Cardiac muscle cell (in vitro differentiated cells and primary cell): ENCODE results near the gene SH3BP4. TPM values are rescaled to one million over a fixed set of nuclear protein-coding genes. Genes with fewer than 3 reads are reported as not detected.

ENCODE experiments used
- DNase-seq, 2 donors: peaks; one replicate each; pipeline versions ENCODE4 v3.0.0 to v3.0.0-alpha.2; 2010 to 2017; ENCODE audit warnings: low read depth in 1 of 2, low spot score in 1 of 2
- H3K27ac ChIP-seq: fragments of 200-600 bp; sonication (generic); 2 replicates; pipeline ENCODE4 v1.5.1; 2016
- H3K27me3 ChIP-seq: fragments of 200-600 bp; sonication (generic); 2 replicates; pipeline ENCODE4 v1.6.0; 2016; ENCODE audit warnings: control low read depth
- H3K36me3 ChIP-seq: fragments of 200-600 bp; sonication (generic); 2 replicates; pipeline ENCODE4 v1.5.1; 2016; ENCODE audit warnings: control low read depth
- H3K4me1 ChIP-seq: fragments of 200-600 bp; sonication (generic); 2 replicates; pipeline ENCODE4 v1.8.1; 2017; ENCODE audit warnings: low read depth, mild to moderate bottlenecking, mixed run types
- H3K4me3 ChIP-seq: fragments of 200-600 bp; sonication (generic); 2 replicates; pipeline ENCODE4 v1.5.1; 2016; ENCODE audit warnings: mild to moderate bottlenecking
- H3K9me3 ChIP-seq: fragments of 200-600 bp; sonication (generic); 2 replicates; pipeline ENCODE4 v1.5.1; 2017; ENCODE audit warnings: low read depth, mild to moderate bottlenecking, control low read depth
- polyA plus RNA-seq: library from polyadenylated mRNA; unstranded; fragments of >200 nt; fragmentation: Nextera tagmentation; extraction: Ambion mirVana; gene quantifications from 2 replicates; pipeline ENCODE4 v1.2.1, GENCODE V29; 2016
- total RNA-seq: library from RNA; depleted of rRNA; stranded (reverse); fragments of >200 nt; gene quantifications from 2 replicates; pipeline ENCODE4 v1.2.3, GENCODE V29; 2016
- TF ChIP-seq, protein P1 (sequence below): IDR thresholded peaks from 2 replicates; pipeline ENCODE4 v1.5.1; 2012; ENCODE audit warnings: low read depth, mild to moderate bottlenecking, low read length

Gene SH3BP4
- total and polyA plus RNA-seq, 2 experiments from 2014 or later: 35.8 to 71.3 TPM

GRCh38 chr2:235024931-235025773 is 73.3 kb downstream of the SH3BP4 start:
- Histone ChIP-seq H3K36me3 (no peaks in the 10 kb centered on the region), H3K9me3 (no peaks in the 10 kb centered on the region), H3K4me1 (peaks cover 24% of the 10 kb centered on the region), H3K27me3 (no peaks in the 10 kb centered on the region), H3K4me3 (no peak overlapping the region), H3K27ac (peak overlapping the region; percentile 52)
- peak in 1 of 2 donors; percentile 51 for DNase-seq
- TF ChIP-seq, protein P1, sequence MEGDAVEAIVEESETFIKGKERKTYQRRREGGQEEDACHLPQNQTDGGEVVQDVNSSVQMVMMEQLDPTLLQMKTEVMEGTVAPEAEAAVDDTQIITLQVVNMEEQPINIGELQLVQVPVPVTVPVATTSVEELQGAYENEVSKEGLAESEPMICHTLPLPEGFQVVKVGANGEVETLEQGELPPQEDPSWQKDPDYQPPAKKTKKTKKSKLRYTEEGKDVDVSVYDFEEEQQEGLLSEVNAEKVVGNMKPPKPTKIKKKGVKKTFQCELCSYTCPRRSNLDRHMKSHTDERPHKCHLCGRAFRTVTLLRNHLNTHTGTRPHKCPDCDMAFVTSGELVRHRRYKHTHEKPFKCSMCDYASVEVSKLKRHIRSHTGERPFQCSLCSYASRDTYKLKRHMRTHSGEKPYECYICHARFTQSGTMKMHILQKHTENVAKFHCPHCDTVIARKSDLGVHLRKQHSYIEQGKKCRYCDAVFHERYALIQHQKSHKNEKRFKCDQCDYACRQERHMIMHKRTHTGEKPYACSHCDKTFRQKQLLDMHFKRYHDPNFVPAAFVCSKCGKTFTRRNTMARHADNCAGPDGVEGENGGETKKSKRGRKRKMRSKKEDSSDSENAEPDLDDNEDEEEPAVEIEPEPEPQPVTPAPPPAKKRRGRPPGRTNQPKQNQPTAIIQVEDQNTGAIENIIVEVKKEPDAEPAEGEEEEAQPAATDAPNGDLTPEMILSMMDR: no peak

DNA sequence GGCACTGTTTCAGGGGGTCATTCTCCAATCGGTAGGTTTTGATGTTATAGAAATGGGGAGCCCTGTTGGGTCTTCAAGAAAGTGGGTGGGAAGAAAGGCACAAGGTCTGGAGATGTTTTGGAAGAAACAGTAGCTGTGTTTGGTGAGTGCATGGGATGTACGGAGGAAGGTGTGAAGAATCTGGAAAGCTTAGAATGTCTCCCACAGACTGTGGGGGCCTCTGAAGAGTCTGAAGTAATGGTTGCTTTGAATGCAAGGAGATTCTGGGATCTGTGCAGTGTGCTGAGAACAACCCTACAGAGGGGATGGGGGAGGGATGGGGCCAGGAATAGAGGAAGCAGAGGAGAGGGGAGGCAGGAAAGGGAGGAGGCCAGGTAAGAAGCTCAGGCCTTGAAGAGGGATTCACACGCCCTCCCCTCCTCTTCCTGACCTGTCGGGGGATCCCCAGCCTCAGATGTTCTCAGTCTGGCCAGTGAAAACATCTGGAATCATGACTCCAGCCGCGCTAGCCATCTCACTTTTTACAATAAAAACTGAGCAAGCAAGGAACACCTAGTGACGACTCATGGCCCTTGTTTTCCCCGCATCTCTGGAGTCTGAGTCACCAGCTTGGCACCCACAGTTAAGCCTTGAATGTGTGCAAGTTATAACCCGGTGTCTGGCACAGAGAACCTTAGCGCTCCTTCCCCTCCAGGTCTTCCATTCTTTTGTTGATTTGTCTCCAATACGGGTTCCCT is 74.2 kb downstream of the SH3BP4 start:
- Histone ChIP-seq H3K4me3 (no peak overlapping the region), H3K36me3 (no peaks in the 10 kb centered on the region), H3K9me3 (no peaks in the 10 kb centered on the region), H3K27me3 (no peaks in the 10 kb centered on the region), H3K4me1 (peaks cover 24% of the 10 kb centered on the region), H3K27ac (peak overlapping the region; percentile 30)
- TF ChIP-seq, protein P1: no peak
- peak in 1 of 2 donors; percentile 75 for DNase-seq

DNA sequence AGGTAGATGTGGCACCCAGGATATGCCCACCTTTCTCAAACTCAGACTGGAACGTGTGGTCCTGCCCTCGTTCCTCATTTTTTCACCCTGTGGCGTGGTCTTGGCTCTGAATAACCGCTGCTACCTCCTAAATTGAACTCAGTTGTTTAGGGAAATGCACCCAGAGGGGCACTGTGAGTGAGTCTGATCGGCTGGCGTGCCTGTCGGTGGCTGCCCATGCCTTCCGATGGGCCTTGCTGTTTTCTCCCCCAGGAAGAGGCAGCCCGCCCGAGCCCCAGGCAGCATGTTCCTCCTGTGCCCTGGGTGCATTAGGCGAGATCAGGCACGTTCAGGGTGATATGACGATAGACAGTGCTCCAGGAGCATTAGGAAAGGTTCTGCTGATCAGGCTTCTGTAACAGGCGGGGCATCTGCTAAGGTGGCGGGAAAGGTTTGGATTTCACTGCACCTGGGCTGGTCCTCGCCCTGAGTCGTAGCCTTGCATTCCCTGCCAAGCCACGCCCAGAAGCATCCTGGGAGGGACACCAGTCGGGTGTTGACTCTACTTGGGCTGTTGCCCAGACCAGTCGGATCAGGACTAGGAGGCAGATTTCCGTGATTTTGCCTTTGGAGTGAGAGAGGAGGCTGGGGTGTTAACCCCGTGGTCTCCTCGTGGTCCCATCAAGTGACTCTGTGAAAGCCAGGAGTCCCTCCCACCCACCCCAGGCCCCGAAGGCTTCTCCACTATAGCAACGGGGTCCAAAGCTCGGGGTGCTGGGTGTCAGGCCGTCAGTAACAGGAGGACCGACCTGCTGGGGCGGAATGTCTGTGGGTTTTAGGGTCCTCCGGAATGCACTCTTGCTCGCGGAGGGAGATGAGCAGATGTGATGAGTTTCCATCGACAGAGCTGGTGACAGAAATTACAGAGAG is 75.1 kb downstream of the SH3BP4 start:
- peak in 1 of 2 donors; percentile 72 for DNase-seq
- TF ChIP-seq, protein P1: no peak
- Histone ChIP-seq H3K27me3 (no peaks in the 10 kb centered on the region), H3K36me3 (no peaks in the 10 kb centered on the region), H3K4me1 (peaks cover 24% of the 10 kb centered on the region), H3K9me3 (no peaks in the 10 kb centered on the region), H3K27ac (peak overlapping the region; percentile 30), H3K4me3 (no peak overlapping the region)

- Histone ChIP-seq H3K27ac (peak overlapping the region; percentile 54), H3K27me3 (no peaks in the 10 kb centered on the region), H3K36me3 (no peaks in the 10 kb centered on the region), H3K9me3 (no peaks in the 10 kb centered on the region), H3K4me3 (no peak overlapping the region), H3K4me1 (peaks cover 24% of the 10 kb centered on the region)
- peak in 1 of 2 donors; percentile 70 for DNase-seq
- TF ChIP-seq, protein P1: no peak
These were observed 75.9 kb downstream of the SH3BP4 start for GRCh38 chr2:235027558-235028214.
